22Rv1 (cell line): ENCODE data around the gene ASB17.

Experiments
- H3K27ac ChIP-seq: fragments of 450-650 bp; 2 replicates; pipeline ENCODE4 v1.5.1; 2017
- ZFX ChIP-seq: fragments of 450-650 bp; IDR thresholded peaks from 2 replicates; pipeline ENCODE4 v1.6.1; 2017; ENCODE audit warnings: antibody characterized with exemption, borderline replicate concordance
- TF ChIP-seq, protein P1 (sequence below): fragments of 450-650 bp; IDR thresholded peaks from 2 replicates; pipeline ENCODE4 v1.5.1; 2017; ENCODE audit warnings: mild to moderate bottlenecking

Gene ASB17

DNA sequence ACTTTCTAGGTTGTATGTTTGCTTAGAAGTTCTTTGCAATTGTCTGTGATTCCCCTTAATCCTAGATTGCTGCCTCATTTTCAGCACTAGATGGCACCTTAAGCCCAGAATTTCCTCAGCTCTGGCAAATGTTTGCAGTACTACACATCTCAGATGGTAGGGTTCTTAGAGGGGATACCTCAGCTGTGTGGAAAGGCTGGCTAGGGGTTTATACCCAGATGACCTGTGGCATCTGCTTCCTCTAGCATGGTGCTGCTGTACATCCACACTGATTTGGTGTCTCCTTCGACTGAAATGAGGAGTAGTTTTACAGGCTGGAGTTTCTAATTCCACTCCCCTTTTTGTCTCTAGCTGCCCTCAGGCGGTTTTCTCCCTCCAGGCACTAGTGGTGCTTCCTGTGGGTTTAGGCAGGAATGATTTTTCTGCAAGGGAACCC is 23.5 kb downstream of the ASB17 start:
- no peak overlapping the region for H3K27ac ChIP-seq
- TF ChIP-seq, protein P1, sequence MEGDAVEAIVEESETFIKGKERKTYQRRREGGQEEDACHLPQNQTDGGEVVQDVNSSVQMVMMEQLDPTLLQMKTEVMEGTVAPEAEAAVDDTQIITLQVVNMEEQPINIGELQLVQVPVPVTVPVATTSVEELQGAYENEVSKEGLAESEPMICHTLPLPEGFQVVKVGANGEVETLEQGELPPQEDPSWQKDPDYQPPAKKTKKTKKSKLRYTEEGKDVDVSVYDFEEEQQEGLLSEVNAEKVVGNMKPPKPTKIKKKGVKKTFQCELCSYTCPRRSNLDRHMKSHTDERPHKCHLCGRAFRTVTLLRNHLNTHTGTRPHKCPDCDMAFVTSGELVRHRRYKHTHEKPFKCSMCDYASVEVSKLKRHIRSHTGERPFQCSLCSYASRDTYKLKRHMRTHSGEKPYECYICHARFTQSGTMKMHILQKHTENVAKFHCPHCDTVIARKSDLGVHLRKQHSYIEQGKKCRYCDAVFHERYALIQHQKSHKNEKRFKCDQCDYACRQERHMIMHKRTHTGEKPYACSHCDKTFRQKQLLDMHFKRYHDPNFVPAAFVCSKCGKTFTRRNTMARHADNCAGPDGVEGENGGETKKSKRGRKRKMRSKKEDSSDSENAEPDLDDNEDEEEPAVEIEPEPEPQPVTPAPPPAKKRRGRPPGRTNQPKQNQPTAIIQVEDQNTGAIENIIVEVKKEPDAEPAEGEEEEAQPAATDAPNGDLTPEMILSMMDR, result peak; percentile 54
- no peak for TF ChIP-seq ZFX

DNA sequence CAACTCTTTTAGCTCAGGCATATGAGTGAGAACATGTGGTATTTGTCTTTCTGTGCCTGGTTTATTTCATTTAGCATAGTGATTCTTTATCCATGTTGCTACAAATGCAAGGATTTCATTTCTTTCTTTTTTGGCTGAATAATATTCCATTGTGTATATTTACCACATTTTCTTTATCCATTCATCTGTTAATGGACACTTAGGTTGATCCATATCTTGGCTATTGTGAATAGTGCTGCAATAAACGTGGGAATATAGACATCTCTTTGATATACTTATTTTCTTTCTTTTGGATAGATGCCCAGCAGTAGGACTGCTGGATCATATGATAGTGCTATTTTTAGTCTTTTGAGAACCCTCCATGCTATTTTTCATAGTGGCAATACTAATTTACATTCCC is 30.8 kb downstream of the ASB17 start:
- TF ChIP-seq ZFX, result no peak
- TF ChIP-seq, protein P1, result no peak

DNA sequence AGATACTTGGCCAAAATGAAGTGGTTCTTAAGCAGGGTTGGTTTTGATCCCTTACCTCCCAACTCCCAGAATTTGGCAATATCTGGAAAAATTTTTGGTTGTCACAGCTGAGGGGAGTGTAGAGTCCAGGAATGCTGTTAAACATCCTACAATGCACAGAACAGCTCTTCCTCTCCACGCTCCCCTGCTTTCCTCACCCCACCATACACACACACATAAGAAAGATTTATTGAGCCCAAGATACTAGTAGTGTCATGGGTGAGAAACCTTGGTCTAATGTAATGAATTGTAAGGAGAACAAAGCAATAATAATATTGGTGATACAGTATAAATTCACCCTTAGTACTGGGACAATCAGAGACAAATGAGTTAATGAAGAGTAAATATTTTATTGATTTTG is 47.8 kb downstream of the ASB17 start:
- TF ChIP-seq, protein P1, result no peak
- no peak for TF ChIP-seq ZFX
- no peak overlapping the region for H3K27ac ChIP-seq

More for the DNA sequence above, 30.8 kb downstream of the ASB17 start:
- no peak overlapping the region for H3K27ac ChIP-seq

DNA sequence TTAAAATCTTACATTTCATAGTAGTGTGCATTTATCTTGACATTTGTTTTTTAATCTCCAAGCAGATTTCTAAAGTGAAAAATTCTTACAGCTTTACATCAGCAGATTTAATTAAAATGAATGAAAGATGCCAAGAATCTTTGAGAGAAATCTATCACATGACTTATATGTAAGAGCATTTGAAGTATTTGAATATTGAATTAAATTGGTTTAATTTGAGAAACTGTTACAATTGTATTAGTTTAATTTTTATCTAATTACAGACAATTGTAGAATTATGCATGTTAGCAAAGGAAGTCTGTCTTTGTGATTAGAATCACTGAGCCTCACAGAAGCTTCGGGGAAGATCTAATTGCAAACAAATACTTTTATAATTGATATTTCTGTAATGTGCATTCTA is 52.2 kb downstream of the ASB17 start:
- TF ChIP-seq, protein P1, result no peak
- no peak for TF ChIP-seq ZFX
- H3K27ac ChIP-seq, result no peak overlapping the region

GRCh38 chr1:75870951-75871350 is 61.3 kb downstream of the ASB17 start:
- no peak overlapping the region for H3K27ac ChIP-seq
- TF ChIP-seq, protein P1, result no peak
- TF ChIP-seq ZFX, result no peak
